ENCODE data around the gene NOSIP.

DNA sequence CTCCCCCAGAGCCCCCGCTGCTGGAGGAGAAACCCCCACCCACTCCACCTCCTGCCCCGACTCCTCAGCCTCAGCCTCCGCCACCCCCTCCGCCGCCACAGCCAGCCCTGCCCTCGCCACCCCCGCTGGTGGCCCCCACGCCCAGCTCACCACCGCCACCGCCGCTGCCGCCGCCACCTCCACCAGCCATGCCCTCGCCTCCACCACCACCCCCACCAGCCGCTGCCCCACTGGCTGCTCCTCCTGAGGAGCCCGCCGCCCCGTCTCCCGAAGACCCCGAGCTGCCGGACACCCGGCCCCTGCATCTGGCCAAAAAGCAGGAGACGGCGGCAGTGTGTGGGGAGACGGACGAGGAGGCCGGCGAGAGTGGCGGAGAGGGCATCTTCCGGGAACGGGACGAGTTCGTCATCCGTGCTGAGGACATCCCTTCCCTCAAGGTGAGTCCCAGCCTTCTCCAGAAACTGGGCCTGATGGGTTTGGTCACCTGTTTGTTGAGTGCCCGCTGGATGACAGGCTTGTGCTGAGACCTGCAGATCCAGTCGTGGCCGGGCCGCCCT, 21.2 kb upstream of the NOSIP start:
- TF ChIP-seq, protein P1, sequence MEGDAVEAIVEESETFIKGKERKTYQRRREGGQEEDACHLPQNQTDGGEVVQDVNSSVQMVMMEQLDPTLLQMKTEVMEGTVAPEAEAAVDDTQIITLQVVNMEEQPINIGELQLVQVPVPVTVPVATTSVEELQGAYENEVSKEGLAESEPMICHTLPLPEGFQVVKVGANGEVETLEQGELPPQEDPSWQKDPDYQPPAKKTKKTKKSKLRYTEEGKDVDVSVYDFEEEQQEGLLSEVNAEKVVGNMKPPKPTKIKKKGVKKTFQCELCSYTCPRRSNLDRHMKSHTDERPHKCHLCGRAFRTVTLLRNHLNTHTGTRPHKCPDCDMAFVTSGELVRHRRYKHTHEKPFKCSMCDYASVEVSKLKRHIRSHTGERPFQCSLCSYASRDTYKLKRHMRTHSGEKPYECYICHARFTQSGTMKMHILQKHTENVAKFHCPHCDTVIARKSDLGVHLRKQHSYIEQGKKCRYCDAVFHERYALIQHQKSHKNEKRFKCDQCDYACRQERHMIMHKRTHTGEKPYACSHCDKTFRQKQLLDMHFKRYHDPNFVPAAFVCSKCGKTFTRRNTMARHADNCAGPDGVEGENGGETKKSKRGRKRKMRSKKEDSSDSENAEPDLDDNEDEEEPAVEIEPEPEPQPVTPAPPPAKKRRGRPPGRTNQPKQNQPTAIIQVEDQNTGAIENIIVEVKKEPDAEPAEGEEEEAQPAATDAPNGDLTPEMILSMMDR (conservative IDR thresholded peaks at IDR 0.05; ENCODE audit: low read depth, low read length): no peak
- TF ChIP-seq RAD21 (IDR thresholded peaks at IDR 0.05; ENCODE audit: low read length): no peak
- no peak for TF ChIP-seq MAZ (IDR thresholded peaks at IDR 0.05; ENCODE audit: borderline replicate concordance, low read depth, low read length)
- TF ChIP-seq POLR2A (IDR thresholded peaks at IDR 0.05; ENCODE audit: low read depth, low read length): no peak
- no peak for TF ChIP-seq ELK1 (IDR thresholded peaks at IDR 0.05; ENCODE audit: borderline replicate concordance, low read depth, low read length)
- TF ChIP-seq RCOR1 (IDR thresholded peaks at IDR 0.05; ENCODE audit: insufficient replicate concordance, low read length): no peak
- TF ChIP-seq USF2 (IDR thresholded peaks at IDR 0.05; ENCODE audit: low read depth, low read length): no peak

Data from IMR-90 (cell line).